ENCODE data around the gene TLR4.

Gene TLR4

DNA sequence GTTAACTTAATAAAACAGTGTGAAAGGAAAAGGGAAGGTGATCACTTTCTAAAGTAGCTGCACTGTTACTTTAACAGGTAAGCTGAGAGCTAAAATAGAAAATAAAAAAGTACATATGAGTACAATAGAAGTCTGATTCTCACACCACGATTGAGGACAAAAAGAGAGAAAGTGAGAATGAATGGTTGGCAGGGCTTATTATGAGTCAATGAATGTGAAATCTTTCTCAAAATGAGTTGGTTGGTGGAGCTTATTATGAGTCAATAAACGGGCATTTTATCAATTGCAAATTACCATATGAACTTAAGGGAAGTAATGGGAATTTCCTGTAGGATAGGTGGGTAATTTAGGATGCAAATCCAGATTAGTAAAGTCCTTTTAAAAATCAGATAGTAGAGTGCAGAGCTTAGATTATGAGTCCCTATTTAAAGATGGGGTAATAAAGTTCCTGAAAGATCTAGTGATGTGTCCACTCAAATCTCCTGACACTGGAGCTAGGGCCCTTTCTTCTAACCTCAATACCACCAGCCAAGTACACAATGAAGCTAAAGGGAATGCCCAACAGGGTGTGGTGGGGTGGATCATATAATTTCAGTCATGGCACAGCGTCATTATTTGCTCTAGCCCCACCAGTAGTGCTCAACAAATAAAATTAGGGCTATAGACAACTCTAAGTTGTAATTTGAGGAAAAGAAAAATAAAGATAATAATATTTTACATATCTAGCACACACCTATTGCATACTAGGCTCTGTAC, 21.1 kb upstream of the TLR4 start:
- ChIA-PET POLR2A (no interaction called here), CTCF (no interaction called here)
- DNase-seq (ENCODE audit: low read depth, low spot score), result no peak
- no peak overlapping the region for H3K4me3 ChIP-seq (ENCODE audit: low read depth, low read length)
- no peak for TF ChIP-seq CTCF (IDR thresholded peaks at IDR 0.05; ENCODE audit: insufficient read depth, low read length, missing control alignments)

DNA sequence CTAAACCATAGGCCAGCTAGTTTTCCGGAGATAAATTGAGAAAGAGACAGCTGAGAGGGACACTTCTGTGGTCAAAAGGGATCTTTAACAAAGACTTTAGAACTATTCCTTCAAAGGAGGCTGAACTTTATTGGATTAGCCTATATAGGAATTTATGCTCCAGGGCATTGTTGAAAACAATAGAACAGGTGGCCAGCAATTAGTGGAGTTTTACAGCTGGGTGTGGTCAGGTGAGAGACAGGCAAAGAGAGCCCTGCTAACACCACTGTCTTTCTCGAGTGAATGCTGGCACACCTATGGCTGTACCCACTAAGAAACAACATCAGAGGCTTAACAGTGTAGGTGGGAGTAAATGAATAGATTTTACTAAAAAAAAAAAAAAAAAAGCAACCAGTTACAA, 16.7 kb upstream of the TLR4 start:
- CTCF ChIA-PET, result no interaction called here
- H3K4me3 ChIP-seq (ENCODE audit: low read depth, low read length), result no peak overlapping the region
- no peak for TF ChIP-seq CTCF (IDR thresholded peaks at IDR 0.05; ENCODE audit: insufficient read depth, low read length, missing control alignments)
- POLR2A ChIA-PET, result no interaction called here
- no peak for DNase-seq (ENCODE audit: low read depth, low spot score)

DNA sequence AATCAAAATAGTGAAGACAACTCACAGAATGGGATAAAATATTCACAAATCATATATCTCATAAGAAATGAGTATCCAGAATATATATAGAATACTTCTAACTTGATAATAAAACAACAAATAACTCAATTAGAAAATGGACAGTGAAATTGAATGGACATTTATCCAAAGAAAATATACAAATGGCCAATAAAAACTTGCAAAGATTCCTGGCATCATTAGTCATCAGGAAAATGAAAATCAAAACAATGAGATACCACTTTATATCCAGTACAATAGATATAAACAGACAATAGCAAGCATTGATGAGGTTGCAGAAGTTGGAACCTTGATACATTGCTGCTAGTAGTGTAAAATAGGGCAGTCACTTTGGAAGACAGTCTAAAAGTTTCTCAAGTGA, 12.8 kb upstream of the TLR4 start:
- no peak for DNase-seq (ENCODE audit: low read depth, low spot score)
- ChIA-PET POLR2A (no interaction called here), CTCF (no interaction called here)
- H3K4me3 ChIP-seq (ENCODE audit: low read depth, low read length), result no peak overlapping the region
- no peak for TF ChIP-seq CTCF (IDR thresholded peaks at IDR 0.05; ENCODE audit: insufficient read depth, low read length, missing control alignments)

- ChIA-PET CTCF (no interaction called here), POLR2A (no interaction called here)
- no peak for DNase-seq (ENCODE audit: low read depth, low spot score)
- H3K4me3 ChIP-seq (ENCODE audit: low read depth, low read length), result no peak overlapping the region
- no peak for TF ChIP-seq CTCF (IDR thresholded peaks at IDR 0.05; ENCODE audit: insufficient read depth, low read length, missing control alignments)
Observed at GRCh38 chr9:117696154-117696553, 8.0 kb upstream of the TLR4 start.

DNA sequence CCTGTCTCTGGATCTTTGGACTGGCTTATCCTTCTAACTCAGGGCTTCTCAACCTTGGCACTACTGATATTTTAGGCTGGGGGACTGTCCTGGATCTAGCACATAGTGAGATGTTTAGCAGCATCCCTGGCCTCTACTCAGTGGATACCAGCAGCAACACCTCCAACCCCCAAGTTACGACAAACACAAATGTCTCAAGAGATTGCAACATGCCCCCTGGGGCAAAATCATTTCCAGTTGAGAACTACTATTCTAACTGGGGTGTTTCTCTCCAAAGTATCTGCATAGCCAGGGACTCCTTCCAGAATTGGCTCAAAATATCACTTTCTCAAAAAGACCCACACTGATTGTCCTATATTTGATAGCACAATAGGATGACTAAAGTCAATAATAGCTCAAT, 7.2 kb upstream of the TLR4 start:
- TF ChIP-seq CTCF (IDR thresholded peaks at IDR 0.05; ENCODE audit: insufficient read depth, low read length, missing control alignments), result no peak
- DNase-seq (ENCODE audit: low read depth, low spot score), result no peak
- ChIA-PET POLR2A (no interaction called here), CTCF (no interaction called here)
- no peak overlapping the region for H3K4me3 ChIP-seq (ENCODE audit: low read depth, low read length)

DNA sequence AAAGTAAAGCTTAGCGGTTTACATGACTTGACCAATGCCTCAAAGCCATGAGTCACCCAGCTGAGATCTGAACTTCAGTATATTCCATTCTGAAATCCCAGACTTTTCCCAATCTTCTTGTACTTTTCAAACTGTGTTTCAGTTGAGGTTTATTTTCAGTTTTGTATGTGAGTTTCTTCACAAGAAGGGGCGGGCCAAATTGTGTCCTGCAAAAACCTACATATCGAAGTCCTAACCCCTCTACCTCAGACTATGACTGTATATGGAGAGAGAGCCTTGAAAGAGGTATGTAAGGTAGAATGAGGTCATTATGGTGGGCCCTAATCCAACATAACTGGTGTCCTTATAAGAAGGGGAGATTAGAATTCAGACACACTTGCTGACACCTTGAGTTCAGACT, 666 bp upstream of the TLR4 start:
- TF ChIP-seq CTCF (IDR thresholded peaks at IDR 0.05; ENCODE audit: insufficient read depth, low read length, missing control alignments), result no peak
- DNase-seq (ENCODE audit: low read depth, low spot score), result no peak
- H3K4me3 ChIP-seq (ENCODE audit: low read depth, low read length), result no peak overlapping the region; the same call in 1 of the 2 replicates
- POLR2A ChIA-PET, result interaction anchor here (1.5 kb wide), 1 partner anchor 9 kb away, joined by 4 read pairs; no protein-coding TSS in a partner anchor
- CTCF ChIA-PET, result interaction anchor here (1.4 kb wide), 1 partner anchor 10 kb away, joined by 3 read pairs; no protein-coding TSS in a partner anchor
